Astrocyte (in vitro differentiated cells and primary cell): ENCODE data around the gene MPST. TPM values are rescaled to one million over a fixed set of nuclear protein-coding genes. Genes with fewer than 3 reads are reported as not detected.

Source experiments
- DNase-seq: peaks from one replicate; pipeline ENCODE4 v3.0.0-alpha.2; 2010; ENCODE audit warnings: low read depth
- FAIRE-seq: peaks from 2 replicates; lab custom pipeline; 2011; peaks lifted over from hg19 to GRCh38; lab: Jason Lieb, UNC
- H2AFZ ChIP-seq: 2 replicates; pipeline ENCODE4 v1.6.0; 2012; ENCODE audit warnings: low read depth, low read length, inconsistent platforms
- H3K27ac ChIP-seq: 2 replicates; pipeline ENCODE4 v1.5.1; 2011; ENCODE audit warnings: low read depth, low read length, inconsistent platforms
- H3K27me3 ChIP-seq: 2 replicates; pipeline ENCODE4 v1.6.0; 2011; ENCODE audit warnings: low read length, inconsistent platforms; ENCODE audit not compliant: insufficient read depth
- H3K36me3 ChIP-seq: 2 replicates; pipeline ENCODE4 v1.5.1; 2011; ENCODE audit warnings: low read length, inconsistent platforms; ENCODE audit not compliant: insufficient read depth
- H3K4me1 ChIP-seq: 2 replicates; pipeline ENCODE4 v1.5.1; 2011; ENCODE audit warnings: low read length, inconsistent platforms; ENCODE audit not compliant: insufficient read depth
- H3K4me2 ChIP-seq: 2 replicates; pipeline ENCODE4 v1.6.0; 2012; ENCODE audit warnings: low read length, inconsistent platforms
- H3K4me3 ChIP-seq: 2 replicates; pipeline ENCODE4 v1.5.1; 2011; ENCODE audit warnings: low read depth, mild to moderate bottlenecking, low read length, inconsistent platforms; ENCODE audit not compliant: insufficient read depth
- H3K79me2 ChIP-seq: 2 replicates; pipeline ENCODE4 v1.6.0; 2012; ENCODE audit warnings: mild to moderate bottlenecking, low read length, inconsistent platforms; ENCODE audit not compliant: insufficient read depth
- H3K9ac ChIP-seq: 2 replicates; pipeline ENCODE4 v1.6.0; 2012; ENCODE audit warnings: mild to moderate bottlenecking, low read length, inconsistent platforms
- H3K9me3 ChIP-seq: 2 replicates; pipeline ENCODE4 v1.5.1; 2012; ENCODE audit warnings: low read depth, mild to moderate bottlenecking, low read length, inconsistent platforms; ENCODE audit not compliant: insufficient read depth
- H4K20me1 ChIP-seq: 2 replicates; pipeline ENCODE4 v1.6.0; 2012; ENCODE audit warnings: low read length, inconsistent platforms; ENCODE audit not compliant: insufficient read depth
- H3K27ac Mint-ChIP-seq: one replicate; pipeline ENCODE4 v1.8.0; 2021; ENCODE audit warnings: mild to moderate bottlenecking, mixed read lengths; ENCODE audit not compliant: unreplicated experiment
- H3K27me3 Mint-ChIP-seq: one replicate; pipeline ENCODE4 v1.8.0; 2021; ENCODE audit warnings: low read depth, mixed read lengths; ENCODE audit not compliant: unreplicated experiment
- H3K36me3 Mint-ChIP-seq: one replicate; pipeline ENCODE4 v1.8.0; 2021; ENCODE audit warnings: low read depth, mixed read lengths; ENCODE audit not compliant: unreplicated experiment
- H3K4me1 Mint-ChIP-seq: one replicate; pipeline ENCODE4 v1.8.0; 2021; ENCODE audit warnings: low read depth, mixed read lengths; ENCODE audit not compliant: unreplicated experiment
- H3K4me3 Mint-ChIP-seq: one replicate; pipeline ENCODE4 v1.8.0; 2021; ENCODE audit warnings: mild to moderate bottlenecking, moderate library complexity, mixed read lengths; ENCODE audit not compliant: unreplicated experiment
- H3K9me3 Mint-ChIP-seq: one replicate; pipeline ENCODE4 v1.8.0; 2021; ENCODE audit warnings: mild to moderate bottlenecking, mixed read lengths; ENCODE audit not compliant: unreplicated experiment
- EZH2 ChIP-seq: IDR thresholded peaks from 2 replicates; pipeline ENCODE4 v1.6.1; 2012; ENCODE audit warnings: mild to moderate bottlenecking, low read length, inconsistent platforms; ENCODE audit not compliant: insufficient read depth
- total RNA-seq: library from RNA; stranded (reverse); gene quantifications from 2 replicates; pipeline ENCODE4 v1.2.1, GENCODE V29; 2021
- TF ChIP-seq, protein P1 (sequence below): IDR thresholded peaks from 2 replicates; pipeline ENCODE4 v1.5.1; 2011; ENCODE audit warnings: low read depth, mild to moderate bottlenecking, inconsistent platforms, low read length, moderate library complexity; ENCODE audit not compliant: insufficient read depth

The MPST gene
- total RNA-seq, 1 donor from 2014 or later, result 67.8 TPM

DNA sequence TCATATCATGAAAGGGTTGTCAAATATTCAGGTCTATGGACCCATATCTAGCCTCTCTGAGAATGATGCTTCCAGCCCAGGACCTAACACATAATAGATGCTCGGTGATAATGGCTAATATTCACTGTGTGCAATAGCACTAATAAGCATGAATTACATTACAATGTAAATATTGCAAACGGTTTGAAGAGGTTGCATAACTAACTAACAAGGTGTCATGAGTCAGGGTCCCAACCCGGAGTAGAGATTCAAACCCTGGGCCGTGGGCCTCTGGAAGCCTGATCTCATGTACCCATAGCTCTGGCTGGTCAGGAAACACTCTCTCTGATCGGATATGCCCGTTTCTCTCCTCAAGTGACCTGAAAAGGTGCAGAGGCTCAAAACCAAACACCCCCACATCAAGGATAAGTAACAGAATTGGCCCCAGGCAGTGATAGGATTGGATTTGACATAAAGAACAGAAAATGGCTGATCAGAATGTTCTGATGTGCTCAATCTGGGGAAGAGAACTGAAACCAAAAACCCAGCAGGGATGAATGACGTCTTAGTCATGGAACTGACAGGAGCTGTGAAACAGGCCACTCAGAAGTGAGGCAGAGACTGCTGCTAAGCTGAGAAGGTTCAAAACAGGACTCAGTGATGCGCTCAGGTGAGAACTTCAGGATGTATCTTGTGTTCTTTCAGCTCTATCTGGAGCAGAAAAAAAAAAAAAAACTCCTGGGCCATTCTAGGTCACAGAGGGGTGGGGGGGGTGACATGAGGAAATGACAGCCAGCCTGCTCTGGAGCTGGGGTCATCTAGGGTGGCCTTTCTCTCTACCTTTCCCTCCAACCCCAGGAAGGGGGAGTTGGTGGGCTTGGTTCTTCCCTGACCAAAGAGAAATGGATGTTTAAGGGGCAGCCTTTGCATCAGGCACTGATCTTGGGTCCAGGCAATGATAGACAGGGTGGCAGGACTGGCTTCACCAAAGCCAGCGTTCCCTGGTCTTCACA is 25.4 kb downstream of the MPST start:
- Histone ChIP-seq H3K4me3 (no peak overlapping the region), H2AFZ (no peak overlapping the region), H3K4me1 (no peaks in the 10 kb centered on the region), H3K9me3 (no peaks in the 10 kb centered on the region), H4K20me1 (no peaks in the 10 kb centered on the region), H3K27ac (no peak overlapping the region), H3K36me3 (no peaks in the 10 kb centered on the region), H3K27me3 (no peaks in the 10 kb centered on the region), H3K9ac (no peak overlapping the region), H3K4me2 (no peak overlapping the region), H3K79me2 (no peaks in the 10 kb centered on the region)
- peaks cover 4% of the 10 kb centered on the region for H3K4me1 Mint-ChIP-seq
- H3K36me3 Mint-ChIP-seq, result no peaks in the 10 kb centered on the region
- no peak for FAIRE-seq
- DNase-seq, result no peak
- TF ChIP-seq, protein P1, sequence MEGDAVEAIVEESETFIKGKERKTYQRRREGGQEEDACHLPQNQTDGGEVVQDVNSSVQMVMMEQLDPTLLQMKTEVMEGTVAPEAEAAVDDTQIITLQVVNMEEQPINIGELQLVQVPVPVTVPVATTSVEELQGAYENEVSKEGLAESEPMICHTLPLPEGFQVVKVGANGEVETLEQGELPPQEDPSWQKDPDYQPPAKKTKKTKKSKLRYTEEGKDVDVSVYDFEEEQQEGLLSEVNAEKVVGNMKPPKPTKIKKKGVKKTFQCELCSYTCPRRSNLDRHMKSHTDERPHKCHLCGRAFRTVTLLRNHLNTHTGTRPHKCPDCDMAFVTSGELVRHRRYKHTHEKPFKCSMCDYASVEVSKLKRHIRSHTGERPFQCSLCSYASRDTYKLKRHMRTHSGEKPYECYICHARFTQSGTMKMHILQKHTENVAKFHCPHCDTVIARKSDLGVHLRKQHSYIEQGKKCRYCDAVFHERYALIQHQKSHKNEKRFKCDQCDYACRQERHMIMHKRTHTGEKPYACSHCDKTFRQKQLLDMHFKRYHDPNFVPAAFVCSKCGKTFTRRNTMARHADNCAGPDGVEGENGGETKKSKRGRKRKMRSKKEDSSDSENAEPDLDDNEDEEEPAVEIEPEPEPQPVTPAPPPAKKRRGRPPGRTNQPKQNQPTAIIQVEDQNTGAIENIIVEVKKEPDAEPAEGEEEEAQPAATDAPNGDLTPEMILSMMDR, result no peak
- TF ChIP-seq EZH2, result no peak
- no peak overlapping the region for H3K4me3 Mint-ChIP-seq
- no peaks in the 10 kb centered on the region for H3K9me3 Mint-ChIP-seq
- H3K27ac Mint-ChIP-seq, result no peak overlapping the region
- H3K27me3 Mint-ChIP-seq, result peaks cover 5% of the 10 kb centered on the region

DNA sequence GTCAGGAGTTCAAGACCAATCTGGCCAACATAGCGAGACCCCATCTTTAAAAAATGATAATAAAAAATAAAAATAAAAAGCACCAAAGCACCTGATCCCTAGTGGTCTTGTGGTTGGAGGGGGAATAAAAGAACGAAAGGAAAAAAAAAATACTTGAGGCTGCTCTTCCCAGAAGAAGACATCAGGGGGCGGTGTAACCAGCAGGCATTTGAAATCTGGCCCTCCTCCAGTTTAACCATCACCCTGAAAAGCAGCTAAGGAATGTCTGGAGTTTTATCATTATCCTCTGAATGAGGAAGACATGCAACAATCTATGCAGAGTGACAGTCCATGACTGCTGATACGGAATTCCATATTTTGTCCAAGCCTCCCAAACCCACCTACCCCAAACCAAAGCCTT is 26.4 kb downstream of the MPST start:
- DNase-seq, result peak; percentile 24
- peak overlapping the region; percentile 29 for H3K4me2 ChIP-seq
- Mint-ChIP-seq H3K4me3 (no peak overlapping the region), H3K9me3 (no peaks in the 10 kb centered on the region), H3K27me3 (peaks cover 5% of the 10 kb centered on the region), H3K4me1 (peaks cover 2% of the 10 kb centered on the region), H3K27ac (no peak overlapping the region), H3K36me3 (no peaks in the 10 kb centered on the region)
- H3K27ac ChIP-seq, result no peak overlapping the region
- no peaks in the 10 kb centered on the region for H3K79me2 ChIP-seq
- H4K20me1 ChIP-seq, result no peaks in the 10 kb centered on the region
- no peaks in the 10 kb centered on the region for H3K36me3 ChIP-seq
- H3K9ac ChIP-seq, result no peak overlapping the region
- FAIRE-seq, result no peak
- H3K27me3 ChIP-seq, result no peaks in the 10 kb centered on the region
- H3K4me3 ChIP-seq, result no peak overlapping the region
- no peak for TF ChIP-seq EZH2
- TF ChIP-seq, protein P1, result peak; percentile 64
- no peaks in the 10 kb centered on the region for H3K9me3 ChIP-seq
- no peaks in the 10 kb centered on the region for H3K4me1 ChIP-seq
- H2AFZ ChIP-seq, result no peak overlapping the region

DNA sequence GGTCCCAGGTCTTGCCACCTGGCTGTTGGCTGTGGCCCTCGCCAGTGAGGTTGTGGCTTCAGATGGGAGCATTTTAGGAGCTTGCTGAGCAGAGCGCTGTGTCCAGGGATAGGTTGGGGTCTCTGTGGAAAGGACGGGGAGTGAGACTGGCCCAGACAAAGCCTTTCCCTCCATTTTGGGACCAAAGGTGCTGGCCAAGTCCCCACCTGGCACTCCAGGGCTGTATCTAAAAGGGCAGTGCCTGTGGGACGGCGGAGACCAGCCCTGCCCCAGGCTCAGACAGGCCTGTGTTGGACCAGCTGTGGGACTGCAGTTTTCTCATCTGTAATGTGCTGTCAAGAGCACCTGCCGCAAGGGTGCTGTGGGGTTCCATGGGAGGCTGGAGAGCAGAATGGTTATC is 27.0 kb downstream of the MPST start:
- Histone ChIP-seq H3K27ac (no peak overlapping the region), H3K36me3 (no peaks in the 10 kb centered on the region), H3K9me3 (no peaks in the 10 kb centered on the region), H3K4me3 (no peak overlapping the region), H3K27me3 (no peaks in the 10 kb centered on the region), H3K9ac (no peak overlapping the region), H3K4me2 (no peak overlapping the region), H2AFZ (no peak overlapping the region), H4K20me1 (no peaks in the 10 kb centered on the region), H3K4me1 (no peaks in the 10 kb centered on the region), H3K79me2 (no peaks in the 10 kb centered on the region)
- Mint-ChIP-seq H3K9me3 (no peaks in the 10 kb centered on the region), H3K4me3 (no peak overlapping the region), H3K36me3 (no peaks in the 10 kb centered on the region), H3K27me3 (peaks cover 5% of the 10 kb centered on the region), H3K27ac (no peak overlapping the region), H3K4me1 (no peaks in the 10 kb centered on the region)
- no peak for TF ChIP-seq EZH2
- TF ChIP-seq, protein P1, result no peak
- FAIRE-seq, result no peak
- no peak for DNase-seq
